WTC11 (cell line): ENCODE data around the gene TBC1D1.

Source experiments
- ATF1 ChIP-seq: sonication (generic); formaldehyde crosslinking; IDR thresholded peaks from 2 replicates; pipeline ENCODE4 v1.8.1; 2023; ENCODE audit warnings: mild to moderate bottlenecking, moderate library complexity, missing genetic modification reagents
- CREB1 ChIP-seq: sonication (generic); formaldehyde crosslinking; IDR thresholded peaks from 2 replicates; pipeline ENCODE4 v1.8.0; 2023; ENCODE audit warnings: mild to moderate bottlenecking, missing genetic modification reagents
- FOXK1 ChIP-seq: sonication (generic); formaldehyde crosslinking; IDR thresholded peaks from 2 replicates; pipeline ENCODE4 v1.8.0; 2022; ENCODE audit warnings: mild to moderate bottlenecking, moderate library complexity, missing genetic modification reagents
- NR3C1 ChIP-seq: sonication (generic); formaldehyde crosslinking; conservative IDR thresholded peaks from 2 replicates; pipeline ENCODE4 v1.8.1; 2023; ENCODE audit warnings: low read depth, mild to moderate bottlenecking, missing genetic modification reagents
- ZNF416 ChIP-seq: fragments of 250-450 bp; sonication (Bioruptor Pico); IDR thresholded peaks from 2 replicates; pipeline ENCODE4 v1.9.0; 2021; ENCODE audit warnings: mild to moderate bottlenecking, inconsistent platforms
- TF ChIP-seq, protein P1 (sequence below): sonication (generic); formaldehyde crosslinking; IDR thresholded peaks from 2 replicates; pipeline ENCODE4 v1.8.0; 2023; ENCODE audit warnings: missing genetic modification reagents
- TF ChIP-seq, protein P2 (sequence below): sonication (generic); formaldehyde crosslinking; IDR thresholded peaks from 2 replicates; pipeline ENCODE4 v1.8.0; 2022; ENCODE audit warnings: mild to moderate bottlenecking, missing genetic modification reagents
- TF ChIP-seq, protein P3 (sequence below): fragments of 200-600 bp; IDR thresholded peaks from 2 replicates; pipeline ENCODE4 v1.8.0; 2022; ENCODE audit warnings: antibody characterized with exemption
- TF ChIP-seq, protein P4 (sequence below): sonication (generic); formaldehyde crosslinking; IDR thresholded peaks from 2 replicates; pipeline ENCODE4 v1.8.1; 2022; ENCODE audit warnings: low read depth, missing genetic modification reagents, borderline replicate concordance
- TF ChIP-seq, protein P5 (sequence below): sonication (generic); formaldehyde crosslinking; IDR thresholded peaks from 2 replicates; pipeline ENCODE4 v1.8.1; 2023; ENCODE audit warnings: mild to moderate bottlenecking, missing genetic modification reagents
- TF ChIP-seq, protein P6 (sequence below): sonication (generic); formaldehyde crosslinking; IDR thresholded peaks from 2 replicates; pipeline ENCODE4 v1.8.1; 2023; ENCODE audit warnings: mild to moderate bottlenecking, missing genetic modification reagents, moderate library complexity

DNA sequence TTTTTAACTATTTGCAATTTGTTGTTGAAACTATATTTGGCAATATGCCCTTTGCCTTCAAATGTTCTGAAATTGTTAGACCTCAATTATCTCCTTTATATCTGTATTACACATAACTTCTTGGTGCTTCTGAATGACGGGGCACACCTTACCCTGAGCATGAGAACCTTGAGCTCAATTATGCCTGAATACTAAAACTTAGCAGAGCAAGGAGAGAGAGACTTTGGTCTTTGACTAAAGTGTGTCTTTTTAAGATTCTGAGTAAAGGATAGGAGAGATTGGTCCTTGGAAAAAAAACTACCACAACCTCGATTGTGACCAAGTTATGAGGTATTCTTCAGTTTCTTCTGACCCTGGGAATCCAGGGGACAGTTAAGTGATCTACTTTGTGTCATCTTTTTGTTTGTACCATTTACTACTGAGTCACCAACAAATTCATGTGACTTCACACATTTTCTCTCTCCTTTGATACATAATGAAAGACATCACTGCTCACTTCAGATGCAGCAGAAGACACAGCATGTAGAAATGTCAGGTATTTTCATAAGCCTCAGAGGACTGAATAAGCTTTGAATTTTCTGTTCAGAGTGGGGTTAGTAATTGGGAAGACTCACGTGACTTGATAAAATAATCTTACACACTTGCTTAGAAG lies 120.8 kb downstream of the TBC1D1 start:
- TF ChIP-seq, protein P1, sequence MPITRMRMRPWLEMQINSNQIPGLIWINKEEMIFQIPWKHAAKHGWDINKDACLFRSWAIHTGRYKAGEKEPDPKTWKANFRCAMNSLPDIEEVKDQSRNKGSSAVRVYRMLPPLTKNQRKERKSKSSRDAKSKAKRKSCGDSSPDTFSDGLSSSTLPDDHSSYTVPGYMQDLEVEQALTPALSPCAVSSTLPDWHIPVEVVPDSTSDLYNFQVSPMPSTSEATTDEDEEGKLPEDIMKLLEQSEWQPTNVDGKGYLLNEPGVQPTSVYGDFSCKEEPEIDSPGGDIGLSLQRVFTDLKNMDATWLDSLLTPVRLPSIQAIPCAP (CRISPR knock-in tag): no peak
- no peak for TF ChIP-seq ATF1
- TF ChIP-seq, protein P2, sequence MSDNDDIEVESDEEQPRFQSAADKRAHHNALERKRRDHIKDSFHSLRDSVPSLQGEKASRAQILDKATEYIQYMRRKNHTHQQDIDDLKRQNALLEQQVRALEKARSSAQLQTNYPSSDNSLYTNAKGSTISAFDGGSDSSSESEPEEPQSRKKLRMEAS (CRISPR knock-in tag): no peak
- TF ChIP-seq, protein P3, sequence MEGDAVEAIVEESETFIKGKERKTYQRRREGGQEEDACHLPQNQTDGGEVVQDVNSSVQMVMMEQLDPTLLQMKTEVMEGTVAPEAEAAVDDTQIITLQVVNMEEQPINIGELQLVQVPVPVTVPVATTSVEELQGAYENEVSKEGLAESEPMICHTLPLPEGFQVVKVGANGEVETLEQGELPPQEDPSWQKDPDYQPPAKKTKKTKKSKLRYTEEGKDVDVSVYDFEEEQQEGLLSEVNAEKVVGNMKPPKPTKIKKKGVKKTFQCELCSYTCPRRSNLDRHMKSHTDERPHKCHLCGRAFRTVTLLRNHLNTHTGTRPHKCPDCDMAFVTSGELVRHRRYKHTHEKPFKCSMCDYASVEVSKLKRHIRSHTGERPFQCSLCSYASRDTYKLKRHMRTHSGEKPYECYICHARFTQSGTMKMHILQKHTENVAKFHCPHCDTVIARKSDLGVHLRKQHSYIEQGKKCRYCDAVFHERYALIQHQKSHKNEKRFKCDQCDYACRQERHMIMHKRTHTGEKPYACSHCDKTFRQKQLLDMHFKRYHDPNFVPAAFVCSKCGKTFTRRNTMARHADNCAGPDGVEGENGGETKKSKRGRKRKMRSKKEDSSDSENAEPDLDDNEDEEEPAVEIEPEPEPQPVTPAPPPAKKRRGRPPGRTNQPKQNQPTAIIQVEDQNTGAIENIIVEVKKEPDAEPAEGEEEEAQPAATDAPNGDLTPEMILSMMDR: no peak
- no peak for TF ChIP-seq NR3C1
- no peak for TF ChIP-seq FOXK1 (CRISPR knock-in tag)
- TF ChIP-seq, protein P4, sequence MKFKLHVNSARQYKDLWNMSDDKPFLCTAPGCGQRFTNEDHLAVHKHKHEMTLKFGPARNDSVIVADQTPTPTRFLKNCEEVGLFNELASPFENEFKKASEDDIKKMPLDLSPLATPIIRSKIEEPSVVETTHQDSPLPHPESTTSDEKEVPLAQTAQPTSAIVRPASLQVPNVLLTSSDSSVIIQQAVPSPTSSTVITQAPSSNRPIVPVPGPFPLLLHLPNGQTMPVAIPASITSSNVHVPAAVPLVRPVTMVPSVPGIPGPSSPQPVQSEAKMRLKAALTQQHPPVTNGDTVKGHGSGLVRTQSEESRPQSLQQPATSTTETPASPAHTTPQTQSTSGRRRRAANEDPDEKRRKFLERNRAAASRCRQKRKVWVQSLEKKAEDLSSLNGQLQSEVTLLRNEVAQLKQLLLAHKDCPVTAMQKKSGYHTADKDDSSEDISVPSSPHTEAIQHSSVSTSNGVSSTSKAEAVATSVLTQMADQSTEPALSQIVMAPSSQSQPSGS (CRISPR knock-in tag): no peak
- TF ChIP-seq, protein P5, sequence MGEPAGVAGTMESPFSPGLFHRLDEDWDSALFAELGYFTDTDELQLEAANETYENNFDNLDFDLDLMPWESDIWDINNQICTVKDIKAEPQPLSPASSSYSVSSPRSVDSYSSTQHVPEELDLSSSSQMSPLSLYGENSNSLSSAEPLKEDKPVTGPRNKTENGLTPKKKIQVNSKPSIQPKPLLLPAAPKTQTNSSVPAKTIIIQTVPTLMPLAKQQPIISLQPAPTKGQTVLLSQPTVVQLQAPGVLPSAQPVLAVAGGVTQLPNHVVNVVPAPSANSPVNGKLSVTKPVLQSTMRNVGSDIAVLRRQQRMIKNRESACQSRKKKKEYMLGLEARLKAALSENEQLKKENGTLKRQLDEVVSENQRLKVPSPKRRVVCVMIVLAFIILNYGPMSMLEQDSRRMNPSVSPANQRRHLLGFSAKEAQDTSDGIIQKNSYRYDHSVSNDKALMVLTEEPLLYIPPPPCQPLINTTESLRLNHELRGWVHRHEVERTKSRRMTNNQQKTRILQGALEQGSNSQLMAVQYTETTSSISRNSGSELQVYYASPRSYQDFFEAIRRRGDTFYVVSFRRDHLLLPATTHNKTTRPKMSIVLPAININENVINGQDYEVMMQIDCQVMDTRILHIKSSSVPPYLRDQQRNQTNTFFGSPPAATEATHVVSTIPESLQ (CRISPR knock-in tag): no peak
- no peak for TF ChIP-seq ZNF416 (CRISPR knock-in tag)
- TF ChIP-seq, protein P6, sequence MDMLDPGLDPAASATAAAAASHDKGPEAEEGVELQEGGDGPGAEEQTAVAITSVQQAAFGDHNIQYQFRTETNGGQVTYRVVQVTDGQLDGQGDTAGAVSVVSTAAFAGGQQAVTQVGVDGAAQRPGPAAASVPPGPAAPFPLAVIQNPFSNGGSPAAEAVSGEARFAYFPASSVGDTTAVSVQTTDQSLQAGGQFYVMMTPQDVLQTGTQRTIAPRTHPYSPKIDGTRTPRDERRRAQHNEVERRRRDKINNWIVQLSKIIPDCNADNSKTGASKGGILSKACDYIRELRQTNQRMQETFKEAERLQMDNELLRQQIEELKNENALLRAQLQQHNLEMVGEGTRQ (CRISPR knock-in tag): no peak
- TF ChIP-seq CREB1 (CRISPR knock-in tag): no peak
